Activated CD4-positive, alpha-beta T cell treated with anti-CD3 and anti-CD28 coated beads, Interleukin-2, amount 50 U/mL, for 16 hours (primary cell): ENCODE data around the gene TTYH3.
"Not testable (repeated sequence)": the region's sequence is repeated elsewhere in the genome, so short reads cannot be mapped to it uniquely, and the experiment has no call there.

Experiments used
- DNase-seq: peaks from one replicate; pipeline ENCODE4 v3.0.0-alpha.2; 2020

The TTYH3 gene

GRCh38 chr7:2603044-2603965, 28.5 kb upstream of the TTYH3 start:
- no peak for DNase-seq

DNA sequence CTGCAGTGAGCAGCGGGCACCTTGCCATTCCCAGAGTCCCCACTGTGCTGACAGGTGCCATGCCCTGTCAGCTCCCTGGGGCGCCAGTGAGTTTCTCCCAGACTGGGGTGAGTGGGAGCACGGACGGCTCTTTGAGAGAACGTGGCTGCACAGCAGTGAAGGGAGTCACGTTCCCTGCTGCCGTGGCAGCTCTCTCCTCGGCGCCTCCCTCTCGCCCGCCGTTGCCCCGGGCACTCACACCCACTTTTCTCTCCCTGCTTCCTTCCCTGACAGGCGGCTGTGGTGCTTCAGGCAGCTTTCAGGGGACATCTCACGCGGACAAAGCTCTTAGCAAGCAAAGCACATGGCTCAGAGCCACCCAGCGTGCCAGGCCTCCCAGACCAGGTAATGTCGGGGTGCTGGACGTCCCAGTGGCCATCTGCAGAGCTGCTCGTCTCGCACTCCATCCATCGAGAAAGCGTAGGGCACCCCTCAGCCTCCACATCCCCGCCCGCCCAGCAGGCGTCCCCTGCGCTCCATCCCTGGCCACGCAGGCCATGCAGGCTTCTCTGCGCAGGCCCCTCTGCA, 27.1 kb upstream of the TTYH3 start:
- DNase-seq: no peak

DNA sequence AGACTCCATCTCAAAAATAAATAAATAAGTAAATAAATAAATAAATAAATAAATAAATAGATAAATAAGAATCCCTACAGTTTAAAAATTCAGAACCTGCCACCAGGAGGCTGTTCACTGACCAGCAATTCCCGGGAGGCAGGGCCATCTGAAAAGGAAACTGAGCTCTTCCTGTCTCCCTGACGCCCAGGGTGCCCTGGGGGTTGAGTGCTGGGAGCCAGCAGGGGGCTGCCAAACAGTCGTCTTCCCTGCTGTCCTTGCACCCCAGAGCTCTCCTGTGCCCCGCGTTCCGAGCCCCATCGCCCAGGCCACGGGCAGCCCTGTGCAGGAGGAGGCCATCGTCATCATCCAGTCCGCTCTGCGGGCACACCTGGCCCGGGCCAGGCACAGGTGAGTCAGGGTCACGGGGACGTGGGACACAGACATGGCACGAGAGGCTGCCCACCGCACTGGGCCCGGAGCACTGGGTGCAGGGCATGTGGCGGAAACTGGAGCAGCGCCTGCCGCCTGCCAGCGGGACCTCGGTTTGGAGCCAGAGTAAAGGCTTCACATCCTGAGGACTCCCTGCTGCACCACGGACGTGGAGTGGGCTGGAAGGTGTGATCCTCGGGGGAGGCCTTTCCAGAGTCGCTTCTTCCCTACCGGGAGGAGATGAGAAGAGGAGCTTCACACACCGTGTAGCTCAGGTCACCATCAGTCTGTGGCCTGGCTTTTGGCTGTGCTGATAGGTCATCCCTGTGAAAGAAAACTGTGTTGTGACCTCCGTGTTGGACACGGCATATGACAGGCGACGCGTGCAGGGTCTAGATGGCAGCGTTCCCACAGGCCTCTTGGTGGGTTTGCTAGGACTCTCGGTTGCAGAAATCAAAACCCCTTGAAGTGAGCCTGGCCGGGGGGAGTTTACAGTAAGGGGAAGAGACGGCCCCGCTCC, 25.9 kb upstream of the TTYH3 start:
- DNase-seq: no peak

- no peak for DNase-seq
Measured at GRCh38 chr7:2606539-2606936, 25.2 kb upstream of the TTYH3 start.

DNA sequence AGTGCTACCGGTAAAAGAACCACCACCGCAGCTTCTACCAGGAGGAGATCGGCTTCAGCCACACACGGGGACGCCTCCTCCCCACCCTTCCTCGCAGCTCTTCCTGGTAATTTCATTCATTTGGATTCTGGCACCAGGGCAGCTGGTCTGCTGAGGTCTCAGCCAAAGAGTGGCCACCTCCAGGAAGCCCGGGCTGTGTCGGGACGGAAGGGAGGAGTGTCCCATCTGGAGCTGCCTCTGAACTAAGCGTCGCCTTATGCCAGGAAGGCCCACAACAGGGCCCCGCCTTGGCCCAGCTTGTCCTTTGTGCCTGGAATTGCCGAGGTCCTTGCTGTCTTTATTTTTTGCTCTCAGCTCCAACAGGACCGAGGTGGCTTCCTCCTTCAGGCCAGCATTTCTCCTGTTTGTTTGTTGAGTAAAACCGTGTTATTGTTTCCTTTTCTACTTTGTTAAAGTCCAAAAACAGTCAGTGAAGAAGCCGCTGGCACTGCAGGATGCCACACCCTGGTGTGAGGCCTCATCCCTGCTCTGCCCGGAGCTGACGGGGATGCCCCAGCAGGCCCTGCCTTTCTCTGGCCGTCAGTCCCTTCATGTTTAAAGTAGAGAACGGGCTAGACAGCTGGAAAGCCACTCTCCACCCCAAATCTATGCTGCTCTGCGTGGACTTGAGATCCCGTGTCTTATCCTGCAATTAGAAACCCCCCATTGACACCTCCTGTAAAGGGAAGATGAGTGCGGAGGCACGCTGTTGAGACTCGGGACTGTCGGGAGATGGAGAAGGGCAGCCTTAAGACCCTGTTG, 24.5 kb upstream of the TTYH3 start:
- DNase-seq: no peak

DNA sequence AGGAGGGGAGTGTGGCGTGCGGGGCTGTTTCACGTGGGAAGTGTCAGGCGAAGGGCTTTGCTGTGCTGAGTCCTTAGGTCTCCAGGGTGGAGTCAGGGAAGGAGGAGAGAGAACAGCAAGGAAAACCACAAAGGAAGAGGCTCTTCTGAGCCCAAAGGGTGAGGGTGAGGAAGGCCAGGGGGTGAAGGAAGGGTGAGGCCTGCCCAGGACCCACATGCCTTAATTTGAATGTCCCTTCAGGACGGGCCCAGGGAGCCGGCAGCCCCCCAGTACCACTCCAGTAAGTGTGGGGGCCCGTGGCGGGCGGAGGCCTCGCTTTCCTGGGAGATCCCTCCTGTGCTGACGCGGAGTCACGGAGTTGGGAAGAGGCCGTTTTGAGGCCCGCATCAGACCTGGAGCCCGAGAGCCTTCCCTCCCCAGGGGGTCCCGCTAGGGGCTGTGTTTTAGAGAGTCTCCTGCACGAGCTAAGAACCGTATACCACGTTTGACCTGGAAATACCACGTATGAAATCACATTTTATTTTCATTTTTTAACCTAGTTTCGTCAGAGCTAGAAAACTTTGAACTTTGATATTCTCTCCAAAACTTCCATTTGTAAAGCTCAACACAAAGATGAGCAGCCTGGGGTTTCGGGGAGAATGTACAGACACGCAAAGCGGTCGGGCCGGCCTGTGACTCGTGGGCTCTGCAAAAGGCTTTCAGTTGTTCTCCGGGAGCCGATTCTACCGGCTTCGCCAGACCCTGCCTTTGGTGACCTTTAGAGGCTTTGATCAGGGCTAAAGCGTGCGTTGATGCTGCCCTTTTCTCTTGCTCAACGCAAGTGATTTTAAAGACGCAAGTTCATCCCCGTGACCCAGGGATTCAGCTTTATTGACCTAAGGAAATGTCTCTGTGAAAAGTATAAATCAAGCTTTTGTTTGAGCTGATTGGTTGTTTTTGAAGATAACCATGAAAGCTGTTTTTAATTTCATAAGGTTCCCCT, 23.6 kb upstream of the TTYH3 start:
- DNase-seq: no peak

GRCh38 chr7:2608921-2609411, 22.8 kb upstream of the TTYH3 start:
- DNase-seq: peak; percentile 14

DNA sequence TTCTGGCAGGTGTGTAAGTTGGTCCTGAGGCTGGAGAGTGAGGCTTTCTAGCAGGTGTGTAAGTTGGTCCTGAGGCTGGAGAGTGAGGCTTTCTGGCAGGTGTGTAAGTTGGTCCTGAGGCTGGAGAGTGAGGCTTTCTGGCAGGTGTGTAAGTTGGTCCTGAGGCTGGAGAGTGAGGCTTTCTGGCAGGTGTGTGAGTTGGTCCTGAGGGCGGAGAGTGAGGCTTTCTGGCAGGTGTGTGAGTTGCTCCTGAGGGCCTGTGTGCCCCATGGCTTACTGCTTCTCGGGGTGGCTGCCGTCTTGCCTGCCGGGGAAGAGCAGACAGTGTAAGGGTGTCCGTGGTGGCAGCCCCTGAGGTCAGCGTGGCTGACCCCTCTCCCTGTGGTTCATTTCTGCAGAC, 22.1 kb upstream of the TTYH3 start:
- not testable (repeated sequence) for DNase-seq

DNA sequence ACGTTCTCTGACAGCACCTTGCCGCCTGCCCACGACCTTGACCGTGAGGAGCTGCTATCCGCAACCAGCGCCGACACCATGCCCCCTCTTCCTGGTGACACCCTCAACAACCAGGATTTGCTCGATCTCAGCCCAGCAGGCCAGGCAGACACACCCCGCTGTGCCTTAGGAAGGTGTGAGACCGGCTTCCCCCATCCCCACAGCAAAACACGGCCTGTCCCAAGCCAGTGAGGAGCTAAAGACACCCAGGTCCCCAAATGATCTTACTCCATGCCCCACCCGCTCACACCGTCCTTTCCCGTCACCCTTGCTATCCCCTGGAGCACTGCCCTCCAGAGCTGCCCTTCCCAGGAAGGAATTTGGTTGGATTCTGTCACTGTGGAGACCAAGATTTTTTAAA, 21.3 kb upstream of the TTYH3 start:
- DNase-seq: no peak

GRCh38 chr7:2610898-2611297, 20.9 kb upstream of the TTYH3 start:
- DNase-seq: no peak

DNA sequence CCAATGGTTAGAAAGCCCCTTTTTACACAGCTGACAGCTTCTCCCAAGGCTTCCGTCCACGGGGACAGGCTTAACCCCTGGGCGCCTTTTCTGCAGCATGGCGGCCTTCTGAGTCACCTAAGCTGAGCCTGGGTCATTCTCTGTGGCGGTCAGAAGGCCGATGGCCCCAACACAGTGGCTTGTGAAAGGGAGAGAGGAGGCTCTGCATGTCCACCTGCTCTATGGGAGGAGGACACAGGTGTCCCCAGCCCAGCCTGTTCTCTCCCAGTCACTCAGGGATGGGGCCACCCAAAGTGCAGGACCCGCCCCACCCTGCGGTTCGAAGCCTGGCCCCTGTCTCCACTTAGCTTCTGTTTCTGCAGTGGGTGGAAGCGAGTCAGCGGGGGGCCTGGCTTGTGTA, 20.4 kb upstream of the TTYH3 start:
- DNase-seq: no peak

- no peak for DNase-seq
Measured at GRCh38 chr7:2611922-2612321, 19.9 kb upstream of the TTYH3 start.

GRCh38 chr7:2612445-2613097, 19.2 kb upstream of the TTYH3 start:
- no peak for DNase-seq

DNA sequence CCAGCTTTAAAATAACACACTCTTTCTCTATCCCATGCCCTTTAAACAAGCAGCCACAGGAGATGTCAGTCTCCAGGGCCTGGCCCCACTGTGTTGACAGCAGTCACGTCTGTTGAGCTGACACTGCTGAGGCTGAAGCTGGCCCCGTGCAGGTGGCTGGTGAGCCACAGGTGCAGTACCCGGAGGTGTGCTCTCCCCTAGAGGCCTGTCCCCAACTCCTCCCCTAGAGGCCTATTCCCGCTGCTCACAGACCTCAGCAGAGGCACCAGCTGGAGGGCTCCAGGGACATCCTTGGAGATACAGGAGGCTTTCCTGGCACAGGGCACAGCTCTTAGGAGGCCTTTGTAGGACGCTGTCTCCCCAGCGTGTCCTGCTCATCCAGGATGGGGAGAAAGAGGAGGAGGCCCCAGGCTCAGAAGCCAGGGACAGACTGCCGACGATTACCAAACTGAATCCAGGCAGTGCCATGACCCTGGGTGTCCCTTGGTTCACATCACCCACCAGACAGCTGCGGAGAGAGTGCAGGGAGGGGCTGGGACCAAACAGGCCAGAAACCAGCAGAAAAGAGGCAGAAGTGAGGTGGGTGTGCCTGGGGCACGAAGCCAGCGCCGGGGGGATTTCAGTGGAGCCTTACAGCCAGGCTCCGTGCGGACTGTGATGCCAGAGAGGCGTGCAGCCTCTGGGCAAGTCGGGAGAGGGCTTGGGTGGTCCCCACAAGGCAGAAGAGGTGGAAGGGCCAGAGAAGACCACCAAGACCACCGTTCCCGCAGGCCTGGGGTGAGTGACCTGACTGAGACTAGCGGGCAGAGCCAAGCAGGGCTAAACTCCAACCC, 18.5 kb upstream of the TTYH3 start:
- no peak for DNase-seq

GRCh38 chr7:2613931-2614600, 17.7 kb upstream of the TTYH3 start:
- no peak for DNase-seq

DNA sequence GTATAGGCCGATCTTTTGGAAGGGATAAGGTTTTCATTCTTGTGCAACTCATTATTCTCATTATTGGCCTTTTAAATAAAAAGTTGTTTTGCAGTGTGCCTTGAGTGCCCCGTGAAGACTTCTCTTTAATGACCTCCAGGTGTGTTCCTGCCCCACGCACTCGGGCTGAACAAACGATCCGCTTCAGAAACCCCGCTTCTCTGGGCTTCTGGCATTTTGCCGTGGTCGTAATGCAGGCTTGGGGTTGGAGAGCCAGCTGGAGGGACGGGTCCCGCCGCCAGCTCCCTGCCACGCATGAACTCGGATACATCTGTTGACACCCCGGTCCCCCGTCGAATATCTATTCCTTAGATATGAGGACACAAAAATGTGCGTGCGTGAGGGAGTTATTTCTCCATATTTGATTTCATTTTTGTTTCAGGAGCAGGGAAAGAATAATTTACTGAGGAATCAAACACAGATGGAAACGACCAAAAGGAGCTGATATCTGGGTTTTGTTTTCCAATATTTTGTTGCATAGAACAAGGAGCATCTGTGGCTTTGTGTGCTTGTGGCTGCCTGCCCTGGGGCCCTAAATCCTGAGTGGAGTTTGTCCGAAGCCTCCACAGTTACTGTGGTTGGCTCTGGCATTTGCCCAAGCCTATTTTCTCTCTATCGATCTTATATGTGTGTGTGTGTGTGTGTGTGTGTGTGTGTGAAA, 17.0 kb upstream of the TTYH3 start:
- DNase-seq: no peak

DNA sequence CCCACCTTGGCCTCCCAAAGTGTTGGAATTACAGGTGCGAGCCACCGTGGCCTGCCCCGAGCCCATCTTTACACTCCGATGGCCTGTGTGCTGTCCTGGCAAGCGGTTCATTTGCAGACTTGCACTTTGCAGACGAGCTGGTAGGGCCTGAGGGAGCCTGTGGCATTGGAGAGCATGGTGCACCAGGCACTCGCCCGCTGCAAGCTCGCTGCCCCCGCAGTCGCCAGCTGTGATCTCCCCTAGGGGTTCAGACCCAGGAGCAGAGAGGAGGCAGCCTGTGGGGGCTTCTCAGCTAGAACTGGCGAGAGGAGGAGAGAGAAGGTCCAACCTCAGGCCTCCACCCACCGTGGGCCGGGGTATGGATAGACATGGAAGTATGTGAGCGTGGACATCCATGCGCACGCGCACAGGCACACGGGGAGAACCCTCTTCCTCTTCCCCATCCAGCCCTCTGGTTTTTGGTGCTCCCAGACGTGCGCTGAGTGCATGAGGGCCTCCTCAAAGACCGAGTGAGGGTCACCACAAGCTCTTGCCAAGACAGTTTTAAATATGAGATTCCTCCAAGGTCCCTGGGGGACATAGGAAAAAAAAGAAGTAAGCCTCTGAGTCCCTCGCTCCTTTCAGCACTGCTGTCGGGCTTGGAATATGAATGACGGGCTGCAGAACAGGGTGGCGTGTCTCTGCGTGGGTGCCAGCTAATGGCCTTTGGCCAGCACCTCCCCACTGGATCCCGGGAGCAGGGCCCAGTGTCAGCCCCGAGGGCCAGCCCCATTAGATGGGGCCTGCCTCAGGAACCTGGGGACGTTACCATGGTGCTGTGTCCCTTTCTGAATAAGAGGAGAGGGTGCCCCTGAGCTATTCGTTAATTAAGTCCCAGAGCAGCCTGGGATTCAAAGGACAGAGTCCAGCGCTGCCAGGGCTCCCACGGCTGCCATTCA, 15.1 kb upstream of the TTYH3 start:
- no peak for DNase-seq
